Keratinocyte (primary cell): ENCODE measurements around the gene TMEM267.

Source experiments
- EZH2 ChIP-seq: IDR thresholded peaks from one replicate; pipeline ENCODE4 v1.6.1; 2012; ENCODE audit warnings: inconsistent platforms, mild to moderate bottlenecking, low read length, moderate library complexity
- TF ChIP-seq, protein P1 (sequence below), 3 experiments: IDR thresholded peaks in 1 of 3; conservative IDR thresholded peaks in 1 of 3; optimal IDR thresholded peaks in 1 of 3; 2 replicates in 2 of 3; 3 replicates in 1 of 3; pipeline versions ENCODE3 to v1.5.1; 2011; ENCODE audit warnings: low read length in 3 of 3, mild to moderate bottlenecking in 3 of 3, moderate library complexity in 2 of 3, control low read depth in 1 of 3, inconsistent platforms in 1 of 3; ENCODE audit not compliant: insufficient read depth in 2 of 3; ENCODE audit errors: extremely low read depth in 1 of 3

- no peak for TF ChIP-seq EZH2
- TF ChIP-seq, protein P1, sequence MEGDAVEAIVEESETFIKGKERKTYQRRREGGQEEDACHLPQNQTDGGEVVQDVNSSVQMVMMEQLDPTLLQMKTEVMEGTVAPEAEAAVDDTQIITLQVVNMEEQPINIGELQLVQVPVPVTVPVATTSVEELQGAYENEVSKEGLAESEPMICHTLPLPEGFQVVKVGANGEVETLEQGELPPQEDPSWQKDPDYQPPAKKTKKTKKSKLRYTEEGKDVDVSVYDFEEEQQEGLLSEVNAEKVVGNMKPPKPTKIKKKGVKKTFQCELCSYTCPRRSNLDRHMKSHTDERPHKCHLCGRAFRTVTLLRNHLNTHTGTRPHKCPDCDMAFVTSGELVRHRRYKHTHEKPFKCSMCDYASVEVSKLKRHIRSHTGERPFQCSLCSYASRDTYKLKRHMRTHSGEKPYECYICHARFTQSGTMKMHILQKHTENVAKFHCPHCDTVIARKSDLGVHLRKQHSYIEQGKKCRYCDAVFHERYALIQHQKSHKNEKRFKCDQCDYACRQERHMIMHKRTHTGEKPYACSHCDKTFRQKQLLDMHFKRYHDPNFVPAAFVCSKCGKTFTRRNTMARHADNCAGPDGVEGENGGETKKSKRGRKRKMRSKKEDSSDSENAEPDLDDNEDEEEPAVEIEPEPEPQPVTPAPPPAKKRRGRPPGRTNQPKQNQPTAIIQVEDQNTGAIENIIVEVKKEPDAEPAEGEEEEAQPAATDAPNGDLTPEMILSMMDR (optimal IDR thresholded peaks at IDR 0.05 in 1 of 3, IDR thresholded peaks at IDR 0.05 in 1 of 3, conservative IDR thresholded peaks at IDR 0.05 in 1 of 3; ENCODE audit: extremely low read depth in 1 of 3, insufficient read depth in 2 of 3, low read length in 3 of 3): no peak
These were observed 69.7 kb downstream of the TMEM267 start for GRCh38 chr5:43413966-43414365.
